B cell (primary cell): ENCODE data around the gene GAREM1.

ENCODE experiments used
- EZH2 ChIP-seq: IDR thresholded peaks from 2 replicates; pipeline ENCODE4 v1.6.1; 2012; ENCODE audit warnings: borderline replicate concordance, low read depth, mild to moderate bottlenecking, moderate library complexity, low read length; ENCODE audit not compliant: insufficient read depth, poor library complexity, severe bottlenecking
- TF ChIP-seq, protein P1 (sequence below): fragments of 200-600 bp; IDR thresholded peaks from one replicate; pipeline ENCODE4 v1.8.0; 2022; ENCODE audit warnings: antibody characterized with exemption, mild to moderate bottlenecking

DNA sequence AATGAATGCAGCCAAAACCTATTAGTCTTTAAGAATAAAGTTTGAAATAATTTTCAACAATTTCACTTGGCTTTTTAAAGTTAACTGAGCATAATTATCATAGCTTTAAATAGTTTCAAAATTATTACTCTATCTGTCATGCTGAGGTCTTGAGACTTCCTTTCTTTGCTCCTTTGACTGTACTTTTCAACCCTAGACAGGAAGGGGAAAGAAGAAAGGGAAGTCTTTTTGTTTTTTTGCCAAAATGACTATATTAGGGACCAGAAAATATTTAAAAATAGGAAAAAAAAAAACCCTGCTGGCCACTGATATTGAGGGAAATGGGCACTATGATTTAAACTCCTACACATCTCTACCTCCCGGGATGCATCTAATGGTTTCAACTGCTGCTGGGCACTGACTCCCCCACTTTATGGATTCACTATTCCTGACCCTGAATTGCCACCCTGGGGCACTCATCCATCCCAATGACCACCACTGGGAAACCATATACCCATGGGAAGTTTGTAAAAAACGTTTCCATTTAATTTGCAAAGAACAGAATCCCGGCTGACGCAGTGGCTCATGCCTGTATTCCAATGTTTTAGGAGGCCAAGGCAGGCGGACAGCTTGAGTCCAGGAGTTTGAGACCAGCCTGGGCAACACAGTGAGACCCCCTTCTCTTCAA, 50.5 kb downstream of the GAREM1 start:
- TF ChIP-seq, protein P1, sequence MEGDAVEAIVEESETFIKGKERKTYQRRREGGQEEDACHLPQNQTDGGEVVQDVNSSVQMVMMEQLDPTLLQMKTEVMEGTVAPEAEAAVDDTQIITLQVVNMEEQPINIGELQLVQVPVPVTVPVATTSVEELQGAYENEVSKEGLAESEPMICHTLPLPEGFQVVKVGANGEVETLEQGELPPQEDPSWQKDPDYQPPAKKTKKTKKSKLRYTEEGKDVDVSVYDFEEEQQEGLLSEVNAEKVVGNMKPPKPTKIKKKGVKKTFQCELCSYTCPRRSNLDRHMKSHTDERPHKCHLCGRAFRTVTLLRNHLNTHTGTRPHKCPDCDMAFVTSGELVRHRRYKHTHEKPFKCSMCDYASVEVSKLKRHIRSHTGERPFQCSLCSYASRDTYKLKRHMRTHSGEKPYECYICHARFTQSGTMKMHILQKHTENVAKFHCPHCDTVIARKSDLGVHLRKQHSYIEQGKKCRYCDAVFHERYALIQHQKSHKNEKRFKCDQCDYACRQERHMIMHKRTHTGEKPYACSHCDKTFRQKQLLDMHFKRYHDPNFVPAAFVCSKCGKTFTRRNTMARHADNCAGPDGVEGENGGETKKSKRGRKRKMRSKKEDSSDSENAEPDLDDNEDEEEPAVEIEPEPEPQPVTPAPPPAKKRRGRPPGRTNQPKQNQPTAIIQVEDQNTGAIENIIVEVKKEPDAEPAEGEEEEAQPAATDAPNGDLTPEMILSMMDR, result no peak
- TF ChIP-seq EZH2, result no peak
